ENCODE measurements around the gene UFD1.

Gene UFD1

DNA sequence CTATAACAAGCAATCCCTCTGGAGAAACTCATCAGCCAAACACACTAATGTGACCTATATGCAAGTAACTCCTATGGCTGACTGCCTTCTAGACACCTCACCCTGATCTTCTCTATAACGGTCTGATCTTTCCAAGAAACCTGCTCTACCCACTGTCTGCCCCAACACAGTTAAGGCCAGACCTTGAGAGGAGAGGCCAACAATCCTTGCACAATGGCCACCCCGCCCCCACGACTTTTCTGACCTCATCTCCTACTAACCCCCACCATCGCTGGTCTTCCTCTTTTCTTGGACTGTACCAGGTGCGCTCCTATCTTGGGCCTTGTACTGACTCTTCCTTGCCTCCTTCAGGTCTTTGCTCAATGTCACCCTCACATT is 59.9 kb downstream of the UFD1 start:
- DNase-seq: peak; percentile 81

DNA sequence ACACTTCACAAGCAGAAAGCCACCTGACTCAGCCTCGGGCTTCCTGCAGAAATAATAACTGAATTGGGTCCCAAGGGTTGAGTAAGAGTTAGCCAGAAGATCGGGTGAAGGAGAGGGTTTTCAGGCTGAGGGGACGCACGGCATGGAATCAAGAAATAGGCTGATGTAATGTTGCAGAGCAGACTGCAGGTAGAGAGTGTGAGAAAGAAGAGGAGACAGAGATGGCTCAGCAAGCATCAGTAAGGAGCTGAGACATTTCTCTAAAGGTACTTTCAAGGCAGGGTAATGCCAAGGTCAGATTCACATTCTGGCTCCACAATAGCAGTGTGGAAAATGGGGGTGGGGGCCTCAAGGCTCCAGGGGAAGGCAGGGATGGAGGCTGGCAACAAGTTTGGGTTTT is 66.1 kb downstream of the UFD1 start:
- no peak for DNase-seq

DNA sequence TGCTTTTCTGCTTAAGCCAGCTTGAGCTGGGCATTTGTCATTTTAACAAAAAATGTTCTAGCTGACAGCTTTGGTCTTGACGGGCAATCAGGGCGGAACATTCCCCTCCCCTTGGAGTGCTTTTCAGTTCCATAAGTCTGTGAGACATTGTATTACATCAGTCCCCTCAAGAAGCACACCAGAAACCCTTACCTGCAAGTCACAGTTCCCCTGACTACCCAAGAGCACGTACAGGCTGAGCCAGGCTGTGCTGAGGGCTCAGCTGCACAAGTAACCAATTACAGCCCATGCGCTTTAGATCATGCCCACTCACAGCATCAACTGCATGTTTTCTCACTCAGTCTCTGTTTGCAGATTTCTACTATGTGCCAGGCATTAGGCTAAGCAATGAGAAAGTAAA is 66.5 kb downstream of the UFD1 start:
- no peak for DNase-seq

DNA sequence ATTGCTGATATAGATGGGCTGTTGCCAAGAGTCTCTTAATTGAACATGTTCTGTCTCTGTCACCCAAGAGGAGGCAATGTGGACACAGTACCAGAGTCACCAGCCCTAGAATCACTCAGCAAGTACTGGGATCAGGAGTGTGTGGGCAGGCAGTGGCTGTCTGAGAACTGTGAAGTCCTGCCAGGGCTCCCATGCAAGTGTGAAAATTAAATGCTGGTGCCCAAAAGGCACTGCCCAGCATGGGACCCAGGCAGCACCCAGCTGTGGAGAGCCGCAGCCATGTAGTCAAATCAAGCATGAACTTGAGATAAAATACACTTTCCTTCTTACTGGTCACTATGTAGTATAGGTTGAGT is 67.3 kb downstream of the UFD1 start:
- DNase-seq: no peak

DNA sequence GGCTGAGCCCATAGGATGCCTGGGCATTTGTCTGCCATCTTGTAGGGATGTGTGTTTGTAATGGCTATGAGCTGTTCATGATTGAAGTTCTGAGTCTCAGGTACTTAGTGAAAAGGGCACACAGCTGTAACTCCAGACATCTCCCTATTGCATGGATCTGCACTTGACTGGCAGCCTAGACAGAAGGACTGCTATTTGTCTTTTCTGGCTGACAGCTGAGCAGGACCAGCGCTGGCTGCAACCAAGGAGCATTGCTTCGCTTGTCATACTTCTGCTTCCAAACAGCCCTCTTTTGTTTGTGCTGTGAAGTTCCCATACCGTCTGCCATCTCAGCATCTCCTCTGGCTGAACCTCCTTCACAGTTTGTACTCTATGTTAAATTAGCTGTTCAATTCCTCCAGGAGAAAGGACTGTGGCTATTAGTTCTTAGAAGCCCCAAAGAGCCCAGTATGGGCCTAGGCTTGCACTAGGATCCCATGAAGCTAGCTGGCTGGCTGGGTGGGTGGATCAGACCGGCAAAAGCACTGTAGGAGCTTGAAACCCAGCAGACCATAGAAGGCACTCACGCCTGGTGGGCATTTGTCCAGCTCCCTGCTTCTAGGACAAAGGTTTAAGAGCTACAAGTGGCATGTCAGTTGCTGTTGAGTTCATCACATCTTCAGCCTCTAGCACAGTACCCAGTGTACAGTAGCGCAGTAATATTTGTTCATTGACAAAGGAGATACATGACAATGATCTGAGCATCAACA is 67.9 kb downstream of the UFD1 start:
- no peak for DNase-seq

DNA sequence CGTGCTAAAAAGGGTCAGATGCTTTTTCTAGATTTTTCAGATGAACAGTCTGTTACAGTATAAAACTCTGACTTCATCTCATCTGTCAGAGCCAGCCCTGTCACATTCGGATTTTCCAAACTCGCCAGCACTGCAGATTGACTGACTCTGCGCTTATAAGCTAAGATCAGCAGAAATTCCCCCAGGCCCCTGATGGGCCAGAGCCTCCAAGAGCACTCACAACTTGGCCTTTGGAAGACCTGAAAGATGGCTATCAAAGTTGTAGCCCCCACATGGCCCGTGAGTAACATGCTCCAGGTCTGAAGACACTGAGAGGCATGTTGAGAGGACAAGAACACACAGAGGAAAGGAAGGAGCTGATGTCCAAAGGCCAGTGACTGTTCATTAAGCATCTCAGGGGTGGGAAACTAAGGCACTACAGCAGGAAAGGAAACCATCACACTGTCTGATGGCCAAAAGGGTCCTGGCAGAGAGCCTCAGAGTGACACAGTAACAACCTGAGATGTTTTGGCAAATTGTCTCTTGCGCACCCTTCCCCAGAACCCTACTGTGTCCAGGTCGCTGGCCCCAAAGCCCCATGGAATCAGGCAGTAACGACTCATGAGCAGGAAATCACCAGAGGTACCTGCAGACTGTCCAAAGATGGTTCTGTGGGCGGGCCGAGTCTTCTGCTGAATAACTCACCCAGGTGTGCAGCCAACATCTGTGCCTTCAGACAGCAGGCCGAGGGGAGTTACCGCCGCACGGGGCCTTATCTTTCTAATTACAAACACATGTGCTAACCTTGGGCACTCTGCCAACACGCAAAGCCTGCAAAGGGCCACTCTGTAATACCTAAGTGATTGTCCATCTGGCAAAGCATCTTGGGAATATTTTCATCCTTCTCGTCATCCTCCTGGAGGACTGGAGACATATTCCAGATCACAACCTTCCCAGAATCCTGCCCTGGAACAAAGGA is 71.1 kb downstream of the UFD1 start:
- no peak for DNase-seq

DNA sequence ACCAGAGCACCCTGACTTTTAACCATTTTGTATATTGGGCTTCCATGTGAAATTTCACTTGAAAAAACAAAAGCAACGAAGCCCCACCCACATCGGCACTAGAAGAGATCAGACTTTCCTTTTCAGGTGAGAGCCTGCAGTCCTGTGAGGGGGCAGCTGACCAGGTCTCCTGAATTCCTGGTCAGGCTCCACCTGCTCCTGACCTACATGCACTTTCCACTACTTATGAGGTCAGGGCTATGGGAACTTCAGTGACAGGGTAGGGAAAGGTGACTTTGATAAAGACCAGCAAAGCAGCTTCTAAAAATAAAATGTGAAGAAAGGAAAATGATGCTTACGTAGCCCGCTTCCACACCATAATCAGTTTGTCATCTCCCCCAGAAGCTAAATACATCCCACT is 72.1 kb downstream of the UFD1 start:
- no peak for DNase-seq

DNA sequence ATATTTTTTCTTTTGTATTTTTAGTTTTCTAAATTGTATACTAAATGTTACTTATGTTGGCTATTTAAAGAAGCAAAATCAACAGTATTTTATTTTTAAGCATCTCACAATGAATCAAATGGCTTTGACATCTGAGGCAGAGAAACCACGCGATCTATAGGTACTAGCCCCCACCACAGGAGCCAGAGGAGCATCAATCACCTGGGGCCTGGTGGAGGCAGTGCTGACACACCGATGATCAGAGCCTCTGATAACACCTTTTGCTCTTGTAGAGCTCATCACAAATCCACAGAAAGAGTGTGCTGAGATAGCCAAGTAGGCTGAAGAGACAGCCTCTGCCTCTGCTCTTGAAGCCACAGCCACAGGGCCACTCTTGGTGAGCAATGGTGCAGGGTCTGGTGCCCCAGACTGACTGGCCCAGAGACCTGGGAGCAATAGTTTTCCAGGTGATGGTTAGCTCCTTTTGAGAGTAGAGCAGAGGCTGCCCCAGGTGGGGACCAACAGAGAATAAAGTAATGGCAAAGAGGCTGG is 72.6 kb downstream of the UFD1 start:
- no peak for DNase-seq

DNA sequence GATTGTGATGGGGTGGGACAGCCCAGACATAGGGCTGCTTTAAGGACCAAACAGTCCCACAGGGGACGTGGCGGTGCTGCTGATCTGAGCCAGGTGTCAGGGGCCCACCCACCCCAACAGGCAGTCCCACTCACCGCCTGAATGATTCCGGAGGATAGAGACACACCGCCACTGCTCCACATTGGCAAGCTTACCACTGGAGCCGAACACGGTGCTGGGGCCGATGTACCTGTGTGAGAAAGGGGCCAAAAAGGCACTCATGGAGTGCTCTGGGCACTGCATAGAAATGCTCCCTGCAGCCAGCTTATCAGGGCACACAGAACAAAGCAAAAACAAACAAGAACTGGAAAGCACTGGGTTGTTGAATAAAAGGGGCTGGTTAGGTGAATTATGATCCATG is 73.3 kb downstream of the UFD1 start:
- DNase-seq: no peak

DNA sequence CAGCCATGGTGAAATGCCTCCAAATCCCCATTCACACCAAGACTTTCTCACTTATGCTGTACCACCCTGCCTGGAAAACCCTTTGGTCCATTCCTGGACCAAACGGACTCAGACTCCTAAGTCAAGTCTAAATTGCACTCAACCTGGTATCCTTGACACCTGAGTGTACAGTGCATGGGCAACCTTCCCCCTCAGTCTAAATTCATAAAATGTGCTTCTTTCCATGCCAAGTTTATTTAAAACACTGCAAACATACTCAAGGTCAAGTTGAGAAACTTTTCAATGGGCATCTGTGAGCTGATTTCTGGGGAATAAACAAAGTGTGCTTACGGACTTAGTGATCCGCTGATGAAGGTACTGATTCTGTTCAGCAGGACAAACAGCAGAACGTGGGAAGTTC is 73.9 kb downstream of the UFD1 start:
- DNase-seq: no peak

DNA sequence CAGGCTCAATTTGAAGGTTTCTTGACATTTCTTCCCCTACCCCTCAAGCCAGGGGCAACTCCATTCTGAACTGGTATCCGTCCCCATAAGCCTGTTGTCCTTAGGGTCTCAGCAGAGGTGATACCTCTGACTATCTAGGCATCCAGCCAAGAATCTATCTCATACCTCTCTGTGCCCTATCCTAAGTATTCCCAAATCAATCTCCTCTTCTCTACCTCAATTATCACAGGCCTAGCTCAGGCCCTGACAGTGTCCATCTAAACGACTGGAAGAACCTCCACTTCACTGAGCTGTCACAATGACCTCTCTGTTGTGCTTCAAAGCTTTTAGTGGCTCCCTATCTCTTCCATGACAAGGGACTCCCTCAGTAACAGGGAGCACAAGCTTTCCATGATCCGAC is 74.3 kb downstream of the UFD1 start:
- DNase-seq: no peak

DNA sequence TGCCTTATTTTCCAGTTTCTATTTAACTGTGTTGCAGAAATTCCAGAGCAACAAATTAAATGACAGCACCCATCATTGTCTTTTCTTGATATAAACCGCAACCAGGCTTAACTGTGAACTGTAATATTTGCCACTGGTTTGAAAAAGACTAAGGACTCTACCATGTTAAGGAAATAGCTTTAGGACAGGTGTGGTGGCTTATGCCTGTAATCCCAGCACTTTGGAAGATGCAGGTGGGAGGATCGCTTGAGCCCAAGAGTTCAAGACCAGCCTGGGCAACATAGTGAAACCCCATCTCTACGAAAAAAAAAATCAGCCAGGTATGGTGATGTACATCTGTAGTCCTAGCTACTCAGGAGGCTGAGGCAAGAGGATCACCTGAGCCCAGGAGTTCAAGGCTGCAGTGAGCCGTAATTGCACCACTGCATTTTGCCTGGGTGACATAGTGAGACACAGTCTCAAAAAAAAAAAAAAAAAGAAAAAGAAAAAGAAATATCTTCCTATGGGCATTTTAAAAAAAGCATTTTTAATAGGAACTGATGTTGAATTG is 76.3 kb downstream of the UFD1 start:
- no peak for DNase-seq

DNA sequence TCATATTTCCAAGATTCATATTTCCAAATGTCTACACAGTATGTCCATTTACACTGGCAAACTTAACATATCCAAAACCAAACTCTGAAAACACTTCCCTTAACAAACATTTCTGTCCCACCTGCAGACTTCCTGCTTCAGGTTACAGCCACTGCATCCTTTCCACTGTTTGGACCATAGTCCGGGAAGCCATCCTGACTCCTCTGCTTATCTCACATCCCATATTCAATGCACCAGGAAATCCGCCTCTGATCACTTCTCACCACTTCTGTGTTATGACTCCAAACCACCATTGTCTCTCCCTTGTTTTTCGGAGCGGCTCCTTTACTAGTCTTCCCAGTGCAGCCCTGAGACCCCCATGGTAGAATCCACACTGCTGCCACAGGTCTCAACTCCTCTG is 77.5 kb downstream of the UFD1 start:
- no peak for DNase-seq

DNA sequence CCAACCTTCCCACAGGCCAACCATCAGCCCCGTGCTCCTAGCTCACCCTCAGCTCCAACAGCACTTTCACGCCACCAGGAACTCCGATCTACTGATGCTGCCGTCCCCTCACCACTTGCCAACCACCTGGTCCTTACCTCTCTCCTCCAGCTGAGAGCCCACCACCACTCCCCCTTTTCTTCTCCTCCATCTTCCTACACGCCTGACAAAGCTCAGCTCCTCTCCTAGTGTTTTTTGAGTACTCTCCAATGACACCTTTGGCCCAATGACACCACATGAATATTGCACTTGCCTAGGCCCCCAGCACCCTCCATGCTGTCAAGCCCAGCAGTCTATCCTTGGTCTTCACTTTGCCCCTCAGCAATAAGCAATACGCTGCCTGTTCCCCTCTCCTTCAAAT is 78.1 kb downstream of the UFD1 start:
- no peak for DNase-seq

Data from MV-4-11 (cell line).